GM19193 (cell line): Measurements from ENCODE around the gene HOXD13.

Experiments used
- POLR2A ChIP-seq: IDR thresholded peaks from 4 replicates; pipeline ENCODE4 v1.6.1; 2011; ENCODE audit not compliant: insufficient read depth, insufficient read length; ENCODE audit errors: extremely low read depth

Gene HOXD13

GRCh38 chr2:176085861-176086771, 6.4 kb upstream of the HOXD13 start:
- TF ChIP-seq POLR2A = no peak

DNA sequence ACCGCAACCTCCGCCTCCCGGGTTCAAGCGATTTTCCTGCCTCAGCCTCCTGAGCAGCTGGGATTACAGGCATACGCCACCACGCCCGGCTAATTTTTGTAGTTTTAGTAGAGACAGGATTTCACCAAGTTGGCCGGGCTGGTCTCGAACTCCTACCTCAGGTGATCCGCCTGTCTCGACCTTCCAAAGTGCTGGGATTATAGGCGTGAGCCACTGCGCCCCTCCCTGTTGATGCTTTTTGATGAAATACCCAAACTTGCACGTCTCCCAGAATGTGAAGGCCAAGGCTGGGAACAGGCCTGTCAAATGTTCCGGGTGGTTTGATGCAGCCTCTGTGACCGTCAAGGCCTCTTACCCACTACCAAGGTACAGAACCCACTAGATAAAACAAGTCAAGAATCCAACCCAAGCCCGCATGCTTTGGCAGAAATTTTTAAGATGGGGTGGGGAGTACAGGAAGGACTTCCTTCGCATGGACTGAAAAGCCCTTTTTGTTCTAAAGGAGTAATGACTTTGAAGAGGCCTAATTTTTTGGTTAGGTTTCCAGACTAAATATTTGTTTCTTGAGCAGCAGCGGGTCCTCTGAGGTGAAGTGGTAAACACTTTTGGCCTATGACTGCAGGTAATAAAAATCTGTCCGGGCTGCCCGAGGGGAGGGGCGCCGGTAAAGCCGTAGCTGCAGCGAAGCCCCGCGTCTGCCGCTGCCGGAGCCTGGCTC, 5.0 kb upstream of the HOXD13 start:
- no peak for TF ChIP-seq POLR2A

- no peak for TF ChIP-seq POLR2A
These were observed 4.2 kb upstream of the HOXD13 start for GRCh38 chr2:176088048-176088936.

DNA sequence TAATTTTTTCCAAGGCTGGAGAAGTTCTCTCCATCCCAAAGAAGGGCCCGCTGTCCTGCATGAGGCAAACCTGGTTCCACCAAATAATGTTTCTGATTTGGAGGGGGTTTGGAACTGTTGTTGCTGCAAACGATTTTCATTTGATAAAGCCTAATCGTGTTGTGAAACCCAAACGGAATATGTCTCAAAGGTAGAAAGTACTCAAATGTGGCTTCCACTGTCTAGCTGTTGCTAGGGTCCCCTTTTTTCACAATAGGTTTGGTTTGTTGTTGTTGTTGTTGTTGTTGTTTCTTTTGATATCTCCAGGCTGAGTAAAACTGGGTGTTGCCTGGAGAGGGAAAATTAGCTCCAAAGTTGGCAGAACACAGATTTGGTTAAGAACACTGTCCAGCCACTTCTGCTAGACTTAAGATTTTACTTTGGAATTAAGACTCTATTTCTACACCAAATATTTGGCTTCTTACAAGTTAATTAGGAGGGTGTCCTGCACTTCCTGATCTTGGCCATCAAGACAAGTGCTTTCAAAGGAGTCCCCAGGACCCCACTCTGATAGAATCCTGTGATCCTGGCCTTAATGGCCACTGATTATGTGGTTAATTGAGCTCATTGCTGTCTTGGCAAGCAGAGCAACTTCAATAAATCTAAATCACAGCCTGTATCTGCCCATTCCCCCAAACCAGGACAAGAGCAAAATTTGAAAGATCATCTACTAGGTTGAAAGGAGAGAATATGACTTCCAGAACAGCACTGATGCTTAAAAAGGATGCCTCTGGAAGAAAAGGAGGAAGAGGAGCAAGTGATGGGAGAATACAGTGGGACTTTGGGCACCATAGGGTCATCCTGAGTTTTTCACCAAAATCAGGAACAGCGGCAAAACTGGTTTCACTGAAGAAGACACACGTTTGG, 3.3 kb upstream of the HOXD13 start:
- no peak for TF ChIP-seq POLR2A

DNA sequence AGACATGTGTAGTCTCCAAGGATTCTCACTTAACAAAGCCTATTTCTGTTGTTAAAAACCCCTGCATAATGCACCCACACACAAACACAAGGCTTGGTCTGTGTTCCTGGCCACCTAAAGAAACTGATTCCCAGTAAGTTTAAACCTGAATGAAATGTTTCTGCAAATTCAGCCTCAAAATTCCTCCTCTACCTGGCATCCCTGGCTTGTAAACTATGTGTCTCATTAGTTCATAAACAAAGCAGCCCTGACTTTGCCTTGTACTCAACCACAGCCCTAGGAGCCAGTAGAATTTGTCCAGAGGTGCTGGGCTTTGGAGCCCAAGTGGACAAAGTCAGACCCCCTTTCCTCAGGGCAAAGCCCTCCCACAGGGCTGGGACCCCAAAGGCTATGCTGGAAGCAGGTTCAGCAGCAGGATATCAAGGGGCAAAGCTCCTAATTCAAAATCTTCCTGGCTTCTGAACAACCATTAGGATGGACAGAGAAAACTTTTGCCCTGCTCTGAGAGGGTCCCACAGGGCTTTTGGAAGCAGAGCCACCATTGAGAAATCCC, 2.6 kb upstream of the HOXD13 start:
- TF ChIP-seq POLR2A = no peak

- TF ChIP-seq POLR2A = no peak
These were observed 1.7 kb upstream of the HOXD13 start for GRCh38 chr2:176090862-176091261.

- TF ChIP-seq POLR2A = no peak
These were observed 927 bp upstream of the HOXD13 start for GRCh38 chr2:176091329-176092258.

DNA sequence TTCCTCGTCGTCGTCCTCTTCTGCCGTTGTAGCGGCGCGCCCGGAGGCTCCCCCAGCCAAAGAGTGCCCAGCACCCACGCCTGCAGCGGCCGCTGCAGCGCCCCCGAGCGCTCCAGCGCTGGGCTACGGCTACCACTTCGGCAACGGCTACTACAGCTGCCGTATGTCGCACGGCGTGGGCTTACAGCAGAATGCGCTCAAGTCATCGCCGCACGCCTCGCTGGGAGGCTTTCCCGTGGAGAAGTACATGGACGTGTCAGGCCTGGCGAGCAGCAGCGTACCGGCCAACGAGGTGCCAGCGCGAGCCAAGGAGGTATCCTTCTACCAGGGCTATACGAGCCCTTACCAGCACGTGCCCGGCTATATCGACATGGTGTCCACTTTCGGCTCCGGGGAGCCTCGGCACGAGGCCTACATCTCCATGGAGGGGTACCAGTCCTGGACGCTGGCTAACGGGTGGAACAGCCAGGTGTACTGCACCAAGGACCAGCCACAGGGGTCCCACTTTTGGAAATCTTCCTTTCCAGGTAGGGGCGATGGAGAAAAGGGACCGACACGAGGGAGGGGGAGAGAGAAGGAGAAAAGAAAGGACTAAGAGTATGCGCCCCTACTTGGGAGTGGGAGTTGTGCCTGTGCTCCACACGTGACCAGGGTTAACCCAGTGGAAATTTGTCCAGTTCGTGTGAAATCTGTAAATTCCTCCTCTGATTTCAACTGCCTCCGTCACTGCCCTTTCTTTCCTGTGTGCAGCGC, 800 bp downstream of the HOXD13 start:
- TF ChIP-seq POLR2A = no peak

- TF ChIP-seq POLR2A = no peak
These were observed 1.4 kb downstream of the HOXD13 start for GRCh38 chr2:176093898-176094249.

GRCh38 chr2:176094349-176094748, 1.8 kb downstream of the HOXD13 start:
- no peak for TF ChIP-seq POLR2A

GRCh38 chr2:176095421-176095820, 2.9 kb downstream of the HOXD13 start:
- no peak for TF ChIP-seq POLR2A
